Prostate gland (tissue), 2 donors: ENCODE data around the gene RANGAP1. TPM values are rescaled to one million over a fixed set of nuclear protein-coding genes. Genes with fewer than 3 reads are reported as not detected.

Experiments
- DNase-seq: peaks from one replicate; pipeline ENCODE4 v3.0.0-alpha.2; 2019; ENCODE audit warnings: low spot score
- H3K27ac ChIP-seq, 2 donors: fragments of 200-600 bp; sonication (generic); 2 replicates each; pipeline ENCODE4 v1.5.1; 2017 to 2019
- H3K27me3 ChIP-seq: fragments of 200-600 bp; sonication (generic); replicated peaks from 2 replicates; pipeline ENCODE4 v1.5.1; 2019; ENCODE audit not compliant: insufficient read depth
- H3K36me3 ChIP-seq, 2 donors: fragments of 200-600 bp; sonication (generic); 1 replicate in 1 of 2; 2 replicates in 1 of 2; pipeline versions ENCODE4 v1.5.1 to v1.8.1; 2017 to 2019
- H3K4me1 ChIP-seq: fragments of 200-600 bp; sonication (generic); replicated peaks from 2 replicates; pipeline ENCODE4 v1.5.1; 2019
- H3K4me3 ChIP-seq, 2 donors: fragments of 200-600 bp; sonication (generic); 2 replicates each; pipeline ENCODE4 v1.5.1; 2017 to 2019
- H3K9me3 ChIP-seq: fragments of 200-600 bp; sonication (generic); 2 replicates; pipeline ENCODE4 v1.5.1; 2017
- CTCF ChIP-seq, 4 experiments: fragments of 200-600 bp in 2 of 4; fragments of 450-650 bp in 2 of 4; sonication (generic) in 2 of 4; IDR thresholded peaks; 1 replicate in 3 of 4; 2 replicates in 1 of 4; pipeline ENCODE4 v1.5.1; 2016 to 2019; ENCODE audit warnings: antibody characterized with exemption in 4 of 4, mild to moderate bottlenecking in 2 of 4, moderate library complexity in 2 of 4
- POLR2A ChIP-seq: fragments of 450-650 bp; IDR thresholded peaks from one replicate; pipeline ENCODE4 v1.6.1; 2016; ENCODE audit warnings: antibody characterized with exemption, mild to moderate bottlenecking
- POLR2AphosphoS5 ChIP-seq: sonication (generic); formaldehyde crosslinking; IDR thresholded peaks from one replicate; pipeline ENCODE4 v1.6.1; 2017; ENCODE audit warnings: antibody characterized with exemption
- WGBS: methylation state at CpG from one replicate; pipeline ENCODE4 v1.1.5; 2018; 5-methylcytosine and 5-hydroxymethylcytosine counted together
- intact Hi-C: fragments of 100-400 bp; cut with DNase I; formaldehyde crosslinking; loops from one replicate; pipeline ENCODE4 v1.14.2; 2022
- total RNA-seq, 2 donors: library from RNA; depleted of rRNA; stranded (reverse); fragments of >200 nt; gene quantifications; one replicate each; pipeline ENCODE4 v1.1.0, GENCODE V29; 2016

RANGAP1 gene
- total RNA-seq, 2 donors from 2014 or later, result 47.8 to 127 TPM

GRCh38 chr22:41223535-41223934 lies 62.5 kb downstream of the RANGAP1 start:
- no peak overlapping the region for H3K4me3 ChIP-seq
- no peaks in the 10 kb centered on the region for H3K4me1 ChIP-seq
- 78% methylated on average over 7 of the region's 7 CpGs for WGBS
- intact Hi-C loops, result no loop called here
- no peak for DNase-seq
- no peaks in the 10 kb centered on the region for H3K9me3 ChIP-seq
- TF ChIP-seq CTCF (IDR thresholded peaks at IDR 0.05) (no peak), POLR2AphosphoS5 (no peak), POLR2A (no peak)
- H3K27me3 ChIP-seq, result no peaks in the 10 kb centered on the region
- H3K36me3 ChIP-seq, result peaks cover 9 to 23% of the 10 kb centered on the region in 2 donors
- H3K27ac ChIP-seq, result no peak overlapping the region

GRCh38 chr22:41222846-41223507 lies 63.0 kb downstream of the RANGAP1 start:
- DNase-seq, result no peak
- no peak for TF ChIP-seq POLR2A
- no peak for TF ChIP-seq POLR2AphosphoS5
- intact Hi-C loops, result no loop called here
- WGBS, result 91% methylated on average over 9 of the region's 9 CpGs
- Histone ChIP-seq H3K9me3 (no peaks in the 10 kb centered on the region), H3K4me3 (no peak overlapping the region), H3K27ac (no peak overlapping the region), H3K36me3 (peaks cover 5 to 20% of the 10 kb centered on the region in 2 donors), H3K27me3 (no peaks in the 10 kb centered on the region), H3K4me1 (no peaks in the 10 kb centered on the region)

GRCh38 chr22:41217553-41218157 lies 68.3 kb downstream of the RANGAP1 start:
- intact Hi-C loops, result no loop called here
- H3K27ac ChIP-seq, result peak overlapping the region; percentile 56 to 61
- no peaks in the 10 kb centered on the region for H3K27me3 ChIP-seq
- H3K4me3 ChIP-seq, result no peak overlapping the region
- peaks cover 0 to 3% of the 10 kb centered on the region in 2 donors for H3K36me3 ChIP-seq
- 32% methylated on average over 16 of the region's 16 CpGs for WGBS
- peak; percentile 2 for TF ChIP-seq POLR2AphosphoS5
- TF ChIP-seq CTCF (IDR thresholded peaks at IDR 0.05), result no peak
- peak; percentile 16 for TF ChIP-seq POLR2A
- no peaks in the 10 kb centered on the region for H3K9me3 ChIP-seq
- DNase-seq, result peak; percentile 20
- H3K4me1 ChIP-seq, result no peaks in the 10 kb centered on the region

GRCh38 chr22:41216984-41217383 lies 69.0 kb downstream of the RANGAP1 start:
- Histone ChIP-seq H3K9me3 (no peaks in the 10 kb centered on the region), H3K27me3 (no peaks in the 10 kb centered on the region), H3K4me1 (no peaks in the 10 kb centered on the region), H3K4me3 (no peak overlapping the region), H3K27ac (peak overlapping the region; percentile 56 to 61), H3K36me3 (peaks cover 0 to 3% of the 10 kb centered on the region in 2 donors)
- TF ChIP-seq POLR2A (no peak), POLR2AphosphoS5 (no peak), CTCF (IDR thresholded peaks at IDR 0.05) (no peak)
- intact Hi-C loops, result no loop called here
- DNase-seq, result no peak
- WGBS, result 59% methylated on average over 11 of the region's 13 CpGs

- TF ChIP-seq POLR2A (no peak), CTCF (IDR thresholded peaks at IDR 0.05) (no peak), POLR2AphosphoS5 (no peak)
- WGBS, result 98% methylated on average over 7 of the region's 7 CpGs
- DNase-seq, result no peak
- Histone ChIP-seq H3K27me3 (no peaks in the 10 kb centered on the region), H3K4me3 (no peak overlapping the region), H3K27ac (no peak overlapping the region), H3K36me3 (peaks cover 0 to 2% of the 10 kb centered on the region in 2 donors), H3K4me1 (no peaks in the 10 kb centered on the region), H3K9me3 (no peaks in the 10 kb centered on the region)
- intact Hi-C loops, result no loop called here
Measured at GRCh38 chr22:41215926-41216325, 70.1 kb downstream of the RANGAP1 start.
